ENCODE data around the gene ITGB1. TPM values are rescaled to one million over a fixed set of nuclear protein-coding genes. Genes with fewer than 3 reads are reported as not detected.

ITGB1 gene
- total RNA-seq, 2 donors from 2014 or later: 164 to 259 TPM

DNA sequence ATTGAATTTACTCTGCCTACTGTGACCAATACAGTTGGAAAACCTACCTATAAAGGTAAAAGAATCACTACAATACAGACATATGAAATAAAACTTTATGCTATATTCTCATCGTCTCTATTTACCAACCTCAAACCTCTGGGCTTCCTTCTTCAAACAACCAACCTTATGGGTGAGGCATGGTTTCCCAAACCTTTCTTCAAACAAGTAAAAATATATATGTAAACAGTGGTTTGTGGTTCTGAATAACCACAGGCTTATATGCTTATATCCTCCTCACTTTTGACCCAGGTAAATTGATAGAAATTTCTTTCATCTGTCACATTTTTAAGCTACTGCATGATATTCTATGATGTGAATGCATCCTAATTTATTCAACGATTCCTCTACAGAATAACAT lies 103.6 kb downstream of the ITGB1 start:
- no peaks in the 10 kb centered on the region for H3K4me1 ChIP-seq
- no peak for ATAC-seq
- H3K9me3 ChIP-seq: no peaks in the 10 kb centered on the region
- H3K36me3 ChIP-seq (replicated peaks in 1 of 2; ENCODE audit: insufficient read depth in 1 of 2, low read depth in 2 of 2): no peaks in the 10 kb centered on the region
- TF ChIP-seq POLR2A (IDR thresholded peaks at IDR 0.05): no peak
- TF ChIP-seq, protein P1, sequence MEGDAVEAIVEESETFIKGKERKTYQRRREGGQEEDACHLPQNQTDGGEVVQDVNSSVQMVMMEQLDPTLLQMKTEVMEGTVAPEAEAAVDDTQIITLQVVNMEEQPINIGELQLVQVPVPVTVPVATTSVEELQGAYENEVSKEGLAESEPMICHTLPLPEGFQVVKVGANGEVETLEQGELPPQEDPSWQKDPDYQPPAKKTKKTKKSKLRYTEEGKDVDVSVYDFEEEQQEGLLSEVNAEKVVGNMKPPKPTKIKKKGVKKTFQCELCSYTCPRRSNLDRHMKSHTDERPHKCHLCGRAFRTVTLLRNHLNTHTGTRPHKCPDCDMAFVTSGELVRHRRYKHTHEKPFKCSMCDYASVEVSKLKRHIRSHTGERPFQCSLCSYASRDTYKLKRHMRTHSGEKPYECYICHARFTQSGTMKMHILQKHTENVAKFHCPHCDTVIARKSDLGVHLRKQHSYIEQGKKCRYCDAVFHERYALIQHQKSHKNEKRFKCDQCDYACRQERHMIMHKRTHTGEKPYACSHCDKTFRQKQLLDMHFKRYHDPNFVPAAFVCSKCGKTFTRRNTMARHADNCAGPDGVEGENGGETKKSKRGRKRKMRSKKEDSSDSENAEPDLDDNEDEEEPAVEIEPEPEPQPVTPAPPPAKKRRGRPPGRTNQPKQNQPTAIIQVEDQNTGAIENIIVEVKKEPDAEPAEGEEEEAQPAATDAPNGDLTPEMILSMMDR (IDR thresholded peaks at IDR 0.05): no peak
- 83 to 92% methylated on average over 2 of the region's 2 CpGs for WGBS, 2 donors
- DNase-seq: no peak
- intact Hi-C loops (cut with DNase I): no loop called here
- H3K4me3 ChIP-seq: no peak overlapping the region
- no peaks in the 10 kb centered on the region for H3K27me3 ChIP-seq
- no peak overlapping the region for H3K27ac ChIP-seq

DNA sequence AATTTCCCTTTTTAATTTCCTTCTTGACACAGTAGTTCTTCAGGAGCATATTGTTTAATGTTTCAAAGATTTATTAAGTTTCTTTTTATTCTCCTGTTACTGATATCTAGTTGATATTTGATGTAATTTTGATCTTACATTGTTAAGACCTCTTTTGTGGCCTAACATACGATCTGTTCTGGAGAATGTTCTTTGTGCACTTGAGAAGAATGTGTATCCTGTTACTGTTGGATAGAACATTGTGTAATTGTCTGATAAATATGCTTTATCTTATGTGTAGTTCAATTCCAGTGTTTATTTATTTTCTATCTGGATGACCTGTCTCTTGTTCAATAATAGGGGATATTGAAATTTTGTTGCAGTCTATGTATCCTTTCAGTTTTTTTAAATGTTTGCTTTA lies 106.7 kb downstream of the ITGB1 start:
- ATAC-seq (no peak), DNase-seq (no peak)
- Histone ChIP-seq H3K27ac (no peak overlapping the region), H3K4me3 (no peak overlapping the region), H3K4me1 (no peaks in the 10 kb centered on the region), H3K36me3 (replicated peaks in 1 of 2; ENCODE audit: insufficient read depth in 1 of 2, low read depth in 2 of 2) (no peaks in the 10 kb centered on the region), H3K27me3 (no peaks in the 10 kb centered on the region), H3K9me3 (no peaks in the 10 kb centered on the region)
- TF ChIP-seq, protein P1 (IDR thresholded peaks at IDR 0.05): no peak
- no peak for TF ChIP-seq POLR2A (IDR thresholded peaks at IDR 0.05)
- intact Hi-C loops (cut with DNase I): no loop called here
- whole genome bisulfite sequencing, 2 donors: 0% methylated on average over 1 of the region's 1 CpG

Measured in body of pancreas (tissue), 4 donors.